ENCODE measurements around the gene B3GNT2.

DNA sequence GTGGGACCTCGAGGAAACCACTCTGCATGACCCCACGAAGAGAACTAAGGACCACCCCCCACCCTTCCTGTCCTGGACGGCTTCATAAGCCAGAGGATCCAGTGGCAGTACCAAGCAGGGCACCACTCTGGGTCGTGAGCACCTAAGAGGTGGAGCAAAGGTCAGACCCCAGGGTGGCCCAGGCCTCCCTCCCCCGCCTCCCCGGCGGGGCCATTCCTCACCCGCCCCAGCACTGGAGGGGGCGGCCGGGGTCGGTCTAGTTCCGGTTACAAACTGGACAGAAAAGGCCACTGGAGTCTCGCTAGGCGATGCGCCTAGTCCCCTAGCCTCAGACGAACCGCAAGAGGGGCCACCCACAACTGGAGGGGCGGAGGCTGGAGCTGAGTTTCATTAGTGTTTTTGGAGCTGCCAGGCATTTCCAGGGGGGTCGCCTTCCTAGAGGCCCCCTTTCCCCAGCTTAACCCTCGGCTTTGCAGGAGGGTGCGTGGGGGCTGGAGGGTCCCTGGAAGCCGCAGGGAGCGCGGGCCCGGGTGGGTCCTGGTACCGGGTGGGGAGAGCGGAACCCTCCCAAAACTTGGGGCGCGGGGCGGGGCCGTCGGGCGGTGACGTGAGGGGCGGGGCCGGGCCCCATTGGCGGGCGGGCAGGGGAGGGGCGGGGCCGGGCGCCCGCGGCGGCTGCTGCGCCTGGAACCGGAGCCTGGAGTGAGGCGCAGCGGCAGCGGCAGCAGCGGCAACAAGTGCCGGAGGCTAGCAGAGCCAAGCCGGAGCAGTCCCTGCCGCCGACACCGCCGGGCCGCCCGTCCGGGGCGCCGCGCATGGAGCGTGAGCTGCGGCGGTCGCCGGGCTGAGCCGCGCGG lies at the start of gene B3GNT2:
- TF ChIP-seq, protein P1, sequence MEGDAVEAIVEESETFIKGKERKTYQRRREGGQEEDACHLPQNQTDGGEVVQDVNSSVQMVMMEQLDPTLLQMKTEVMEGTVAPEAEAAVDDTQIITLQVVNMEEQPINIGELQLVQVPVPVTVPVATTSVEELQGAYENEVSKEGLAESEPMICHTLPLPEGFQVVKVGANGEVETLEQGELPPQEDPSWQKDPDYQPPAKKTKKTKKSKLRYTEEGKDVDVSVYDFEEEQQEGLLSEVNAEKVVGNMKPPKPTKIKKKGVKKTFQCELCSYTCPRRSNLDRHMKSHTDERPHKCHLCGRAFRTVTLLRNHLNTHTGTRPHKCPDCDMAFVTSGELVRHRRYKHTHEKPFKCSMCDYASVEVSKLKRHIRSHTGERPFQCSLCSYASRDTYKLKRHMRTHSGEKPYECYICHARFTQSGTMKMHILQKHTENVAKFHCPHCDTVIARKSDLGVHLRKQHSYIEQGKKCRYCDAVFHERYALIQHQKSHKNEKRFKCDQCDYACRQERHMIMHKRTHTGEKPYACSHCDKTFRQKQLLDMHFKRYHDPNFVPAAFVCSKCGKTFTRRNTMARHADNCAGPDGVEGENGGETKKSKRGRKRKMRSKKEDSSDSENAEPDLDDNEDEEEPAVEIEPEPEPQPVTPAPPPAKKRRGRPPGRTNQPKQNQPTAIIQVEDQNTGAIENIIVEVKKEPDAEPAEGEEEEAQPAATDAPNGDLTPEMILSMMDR (IDR thresholded peaks at IDR 0.05): no peak
- no peak for TF ChIP-seq POLR2A (IDR thresholded peaks at IDR 0.05)

Measured in breast epithelium (tissue), 3 donors.